WTC11 (cell line): Measurements from ENCODE around the gene SMAP1.

Experiments
- ATF1 ChIP-seq: sonication (generic); formaldehyde crosslinking; IDR thresholded peaks from 2 replicates; pipeline ENCODE4 v1.8.1; 2023; ENCODE audit warnings: mild to moderate bottlenecking, moderate library complexity, missing genetic modification reagents
- CREM ChIP-seq: sonication (generic); formaldehyde crosslinking; IDR thresholded peaks from 2 replicates; pipeline ENCODE4 v1.8.1; 2022; ENCODE audit warnings: mild to moderate bottlenecking, missing genetic modification reagents, moderate library complexity
- CTCF ChIP-seq: fragments of 200-600 bp; IDR thresholded peaks from 2 replicates; pipeline ENCODE4 v1.8.0; 2022; ENCODE audit warnings: antibody characterized with exemption
- FOXJ3 ChIP-seq: sonication (generic); formaldehyde crosslinking; IDR thresholded peaks from 2 replicates; pipeline ENCODE4 v1.9.0; 2021; ENCODE audit warnings: missing genetic modification reagents, mild to moderate bottlenecking, borderline replicate concordance
- TP53 ChIP-seq: sonication (generic); formaldehyde crosslinking; IDR thresholded peaks from 2 replicates; pipeline ENCODE4 v1.8.1; 2023; ENCODE audit warnings: mild to moderate bottlenecking, missing genetic modification reagents
- USF2 ChIP-seq: sonication (generic); formaldehyde crosslinking; IDR thresholded peaks from 2 replicates; pipeline ENCODE4 v1.8.1; 2023; ENCODE audit warnings: mild to moderate bottlenecking, missing genetic modification reagents, moderate library complexity
- ZNF671 ChIP-seq: fragments of 250-450 bp; sonication (Bioruptor Pico); IDR thresholded peaks from 2 replicates; pipeline ENCODE4 v1.8.0; 2021; ENCODE audit warnings: mild to moderate bottlenecking
- TF ChIP-seq, protein P1 (sequence below): sonication (generic); formaldehyde crosslinking; IDR thresholded peaks from 2 replicates; pipeline ENCODE4 v1.8.0; 2022; ENCODE audit warnings: mild to moderate bottlenecking, missing genetic modification reagents
- TF ChIP-seq, protein P2 (sequence below): sonication (generic); formaldehyde crosslinking; IDR thresholded peaks from 2 replicates; pipeline ENCODE4 v1.8.1; 2023; ENCODE audit warnings: mild to moderate bottlenecking, moderate library complexity, missing genetic modification reagents

GRCh38 chr6:70734381-70734780, 66.7 kb downstream of the SMAP1 start:
- no peak for TF ChIP-seq TP53
- TF ChIP-seq ZNF671 (CRISPR knock-in tag) = no peak
- no peak for TF ChIP-seq CREM
- TF ChIP-seq CTCF = no peak
- TF ChIP-seq USF2 = no peak
- TF ChIP-seq FOXJ3 (CRISPR knock-in tag) = no peak
- TF ChIP-seq, protein P1, sequence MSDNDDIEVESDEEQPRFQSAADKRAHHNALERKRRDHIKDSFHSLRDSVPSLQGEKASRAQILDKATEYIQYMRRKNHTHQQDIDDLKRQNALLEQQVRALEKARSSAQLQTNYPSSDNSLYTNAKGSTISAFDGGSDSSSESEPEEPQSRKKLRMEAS (CRISPR knock-in tag) = no peak
- no peak for TF ChIP-seq ATF1
- TF ChIP-seq, protein P2, sequence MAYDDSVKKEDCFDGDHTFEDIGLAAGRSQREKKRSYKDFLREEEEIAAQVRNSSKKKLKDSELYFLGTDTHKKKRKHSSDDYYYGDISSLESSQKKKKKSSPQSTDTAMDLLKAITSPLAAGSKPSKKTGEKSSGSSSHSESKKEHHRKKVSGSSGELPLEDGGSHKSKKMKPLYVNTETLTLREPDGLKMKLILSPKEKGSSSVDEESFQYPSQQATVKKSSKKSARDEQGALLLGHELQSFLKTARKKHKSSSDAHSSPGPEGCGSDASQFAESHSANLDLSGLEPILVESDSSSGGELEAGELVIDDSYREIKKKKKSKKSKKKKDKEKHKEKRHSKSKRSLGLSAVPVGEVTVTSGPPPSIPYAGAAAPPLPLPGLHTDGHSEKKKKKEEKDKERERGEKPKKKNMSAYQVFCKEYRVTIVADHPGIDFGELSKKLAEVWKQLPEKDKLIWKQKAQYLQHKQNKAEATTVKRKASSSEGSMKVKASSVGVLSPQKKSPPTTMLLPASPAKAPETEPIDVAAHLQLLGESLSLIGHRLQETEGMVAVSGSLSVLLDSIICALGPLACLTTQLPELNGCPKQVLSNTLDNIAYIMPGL = no peak
